BLaER1 treated with 17β-estradiol and CSF1 and Interleukin-3, amounts not matched to agents 10 nM and 100 nM (cell line): ENCODE results near the gene CCDC60.

ENCODE experiments used
- H3K27ac ChIP-seq, 11 experiments: shearing (Covaris generic); formaldehyde crosslinking; 2 replicates each; pipeline ENCODE4 v1.8.1; 2022
- H3K27me3 ChIP-seq, 11 experiments: shearing (Covaris generic); formaldehyde crosslinking; 2 replicates each; pipeline ENCODE4 v1.8.1; 2022
- H3K36me3 ChIP-seq, 11 experiments: shearing (Covaris generic); formaldehyde crosslinking; 2 replicates each; pipeline ENCODE4 v1.8.1; 2022
- H3K4me1 ChIP-seq, 10 experiments: shearing (Covaris generic); formaldehyde crosslinking; 2 replicates each; pipeline ENCODE4 v1.8.1; 2022
- H3K4me2 ChIP-seq, 11 experiments: shearing (Covaris generic); formaldehyde crosslinking; 2 replicates each; pipeline ENCODE4 v1.8.1; 2022
- H3K4me3 ChIP-seq, 10 experiments: shearing (Covaris generic); formaldehyde crosslinking; 2 replicates each; pipeline ENCODE4 v1.8.1; 2022
- H3K9ac ChIP-seq, 11 experiments: shearing (Covaris generic); formaldehyde crosslinking; 2 replicates each; pipeline ENCODE4 v1.8.1; 2022
- H3K9me3 ChIP-seq, 11 experiments: shearing (Covaris generic); formaldehyde crosslinking; replicated peaks in 1 of 11; 2 replicates each; pipeline ENCODE4 v1.8.1; 2022
- H4K20me1 ChIP-seq, 11 experiments: shearing (Covaris generic); formaldehyde crosslinking; 2 replicates each; pipeline ENCODE4 v1.8.1; 2022
- Cebpa-rat ChIP-seq, 11 experiments: shearing (Covaris generic); IDR thresholded peaks; 2 replicates each; pipeline ENCODE4 v1.8.1; 2022

CCDC60 gene

GRCh38 chr12:119412811-119413794, 78.6 kb downstream of the CCDC60 start:
- Histone ChIP-seq H3K27ac (no peak overlapping the region), H4K20me1 (no peaks in the 10 kb centered on the region), H3K9ac (no peak overlapping the region)

GRCh38 chr12:119415714-119416113, 81.2 kb downstream of the CCDC60 start:
- Histone ChIP-seq H3K9ac (no peak overlapping the region), H3K27ac (no peak overlapping the region), H3K36me3 (no peaks in the 10 kb centered on the region), H4K20me1 (no peaks in the 10 kb centered on the region), H3K4me1 (peaks cover 0 to 16% (median 2%) of the 10 kb centered on the region in 10 experiments; a peak in 8 of 20 replicates), H3K4me2 (no peak overlapping the region), H3K27me3 (no peaks in the 10 kb centered on the region), H3K4me3 (no peak overlapping the region), H3K9me3 (no peaks in the 10 kb centered on the region)
- TF ChIP-seq Cebpa-rat (IDR thresholded peaks at IDR 0.05) = no peak

More at GRCh38 chr12:119412811-119413794, 78.6 kb downstream of the CCDC60 start:
- Histone ChIP-seq H3K4me3 (no peak overlapping the region), H3K36me3 (no peaks in the 10 kb centered on the region), H3K4me2 (no peak overlapping the region; a peak in 1 of 22 replicates), H3K9me3 (no peaks in the 10 kb centered on the region), H3K4me1 (peaks cover 0 to 16% (median 2%) of the 10 kb centered on the region in 10 experiments; a peak in 8 of 20 replicates), H3K27me3 (no peaks in the 10 kb centered on the region)
- no peak for TF ChIP-seq Cebpa-rat (IDR thresholded peaks at IDR 0.05)

- Histone ChIP-seq H3K9me3 (no peaks in the 10 kb centered on the region), H3K4me2 (no peak overlapping the region), H3K36me3 (no peaks in the 10 kb centered on the region), H3K27me3 (no peaks in the 10 kb centered on the region), H3K27ac (no peak overlapping the region), H3K9ac (no peak overlapping the region), H3K4me3 (no peak overlapping the region), H3K4me1 (peaks cover 0 to 7% (median 0%) of the 10 kb centered on the region in 10 experiments; a peak in 6 of 20 replicates), H4K20me1 (no peaks in the 10 kb centered on the region)
- TF ChIP-seq Cebpa-rat (IDR thresholded peaks at IDR 0.05) = no peak
Observed at GRCh38 chr12:119417440-119417839, 82.9 kb downstream of the CCDC60 start.

GRCh38 chr12:119419381-119419780, 84.9 kb downstream of the CCDC60 start:
- Histone ChIP-seq H3K36me3 (no peaks in the 10 kb centered on the region), H3K9ac (no peak overlapping the region), H3K4me2 (no peak overlapping the region), H4K20me1 (no peaks in the 10 kb centered on the region), H3K27me3 (no peaks in the 10 kb centered on the region), H3K27ac (no peak overlapping the region), H3K4me3 (no peak overlapping the region), H3K9me3 (no peaks in the 10 kb centered on the region), H3K4me1 (no peaks in the 10 kb centered on the region)
- TF ChIP-seq Cebpa-rat (IDR thresholded peaks at IDR 0.05) = no peak

GRCh38 chr12:119423285-119423684, 88.8 kb downstream of the CCDC60 start:
- H4K20me1 ChIP-seq = no peaks in the 10 kb centered on the region
- H3K4me1 ChIP-seq = no peaks in the 10 kb centered on the region
- no peak overlapping the region for H3K27ac ChIP-seq
- TF ChIP-seq Cebpa-rat (IDR thresholded peaks at IDR 0.05) = no peak
- H3K4me3 ChIP-seq = no peak overlapping the region
- no peaks in the 10 kb centered on the region for H3K27me3 ChIP-seq
- H3K4me2 ChIP-seq = no peak overlapping the region
- H3K9me3 ChIP-seq = no peaks in the 10 kb centered on the region
- H3K9ac ChIP-seq = no peak overlapping the region
- no peaks in the 10 kb centered on the region for H3K36me3 ChIP-seq

GRCh38 chr12:119425623-119426022, 91.1 kb downstream of the CCDC60 start:
- H3K4me1 ChIP-seq = no peaks in the 10 kb centered on the region
- no peaks in the 10 kb centered on the region for H4K20me1 ChIP-seq
- H3K9ac ChIP-seq = no peak overlapping the region
- H3K4me3 ChIP-seq = no peak overlapping the region
- peaks cover 0 to 6% (median 0%) of the 10 kb centered on the region in 11 experiments; a peak in 5 of 22 replicates for H3K9me3 ChIP-seq
- no peak for TF ChIP-seq Cebpa-rat (IDR thresholded peaks at IDR 0.05)
- no peak overlapping the region for H3K4me2 ChIP-seq
- no peak overlapping the region for H3K27ac ChIP-seq
- H3K36me3 ChIP-seq = no peaks in the 10 kb centered on the region
- no peaks in the 10 kb centered on the region for H3K27me3 ChIP-seq

GRCh38 chr12:119431151-119431550, 96.6 kb downstream of the CCDC60 start:
- Histone ChIP-seq H3K4me3 (no peak overlapping the region), H3K9me3 (peaks cover 0 to 19% (median 0%) of the 10 kb centered on the region in 11 experiments; a peak in 6 of 22 replicates), H4K20me1 (no peaks in the 10 kb centered on the region), H3K27ac (no peak overlapping the region), H3K9ac (no peak overlapping the region), H3K4me1 (no peaks in the 10 kb centered on the region), H3K36me3 (no peaks in the 10 kb centered on the region), H3K4me2 (no peak overlapping the region), H3K27me3 (no peaks in the 10 kb centered on the region)
- TF ChIP-seq Cebpa-rat (IDR thresholded peaks at IDR 0.05) = no peak

GRCh38 chr12:119432949-119433348, 98.4 kb downstream of the CCDC60 start:
- no peak overlapping the region for H3K9ac ChIP-seq
- TF ChIP-seq Cebpa-rat (IDR thresholded peaks at IDR 0.05) = no peak
- H4K20me1 ChIP-seq = no peaks in the 10 kb centered on the region
- no peak overlapping the region for H3K4me3 ChIP-seq
- H3K4me1 ChIP-seq = no peaks in the 10 kb centered on the region
- no peaks in the 10 kb centered on the region for H3K36me3 ChIP-seq
- peaks cover 0 to 19% (median 0%) of the 10 kb centered on the region in 11 experiments; a peak in 6 of 22 replicates for H3K9me3 ChIP-seq
- H3K4me2 ChIP-seq = no peak overlapping the region
- no peaks in the 10 kb centered on the region for H3K27me3 ChIP-seq
- H3K27ac ChIP-seq = no peak overlapping the region

- no peak overlapping the region for H3K4me2 ChIP-seq
- H3K9me3 ChIP-seq = peaks cover 0 to under 1% (median 0%) of the 10 kb centered on the region in 11 experiments; a peak in 1 of 22 replicates
- H3K36me3 ChIP-seq = no peaks in the 10 kb centered on the region
- H3K4me3 ChIP-seq = no peak overlapping the region
- no peak overlapping the region for H3K9ac ChIP-seq
- no peak overlapping the region for H3K27ac ChIP-seq
- no peak for TF ChIP-seq Cebpa-rat (IDR thresholded peaks at IDR 0.05)
- H3K4me1 ChIP-seq = no peaks in the 10 kb centered on the region
- H4K20me1 ChIP-seq = no peaks in the 10 kb centered on the region
- no peaks in the 10 kb centered on the region for H3K27me3 ChIP-seq
Observed at GRCh38 chr12:119440803-119441360, 106.4 kb downstream of the CCDC60 start.
